Measurements from ENCODE around the gene PIP4K2C.
A peak's percentile ranks its signal among the peaks of the same experiment; 100 is the strongest.
"Not testable (repeated sequence)": the region's sequence is repeated elsewhere in the genome, so short reads cannot be mapped to it uniquely, and the experiment has no call there.

PIP4K2C gene

DNA sequence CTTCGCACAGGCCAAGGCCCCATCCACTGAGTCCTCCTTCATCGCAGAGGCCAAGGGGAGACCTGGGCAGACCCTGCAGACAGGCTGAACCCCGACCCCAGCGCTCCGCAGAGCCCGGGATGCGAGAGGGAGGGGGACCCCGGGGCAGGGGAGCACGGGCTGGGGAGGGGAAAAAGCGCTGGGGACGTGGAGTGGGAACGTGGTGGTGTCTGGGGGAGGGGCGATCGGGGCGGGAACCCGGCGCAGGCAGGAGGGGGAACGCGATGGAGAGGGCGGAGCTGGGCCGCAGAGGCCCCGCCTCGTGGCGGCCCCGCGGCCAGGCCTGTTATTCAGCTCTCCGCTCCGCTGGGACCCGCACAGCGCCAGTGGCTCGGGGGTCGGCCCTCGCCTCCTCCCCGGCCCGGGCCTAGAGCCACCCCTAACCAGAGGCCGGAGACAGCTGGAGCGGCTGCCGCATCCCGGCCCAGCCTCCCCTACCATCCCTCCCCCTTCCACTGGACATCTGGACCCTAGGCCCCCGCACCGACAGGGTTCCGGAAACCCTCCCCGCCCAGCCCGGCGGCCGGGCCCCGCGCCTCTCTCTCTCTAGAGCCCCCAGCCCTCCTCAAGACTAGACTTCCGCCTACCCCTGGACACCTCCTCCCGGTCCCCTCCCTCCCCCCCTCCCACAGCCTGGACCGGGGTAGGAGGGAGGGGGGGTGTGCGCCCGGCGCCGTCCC, 20.3 kb downstream of the PIP4K2C start, which contains the start of gene ARHGEF25:
TSS of gene ARHGEF25 (plus strand) at position 328 of the 719 bp plus-strand sequence. CDS start 460 bp downstream, outside the sequence.
- peak; percentile 36 for DNase-seq

DNA sequence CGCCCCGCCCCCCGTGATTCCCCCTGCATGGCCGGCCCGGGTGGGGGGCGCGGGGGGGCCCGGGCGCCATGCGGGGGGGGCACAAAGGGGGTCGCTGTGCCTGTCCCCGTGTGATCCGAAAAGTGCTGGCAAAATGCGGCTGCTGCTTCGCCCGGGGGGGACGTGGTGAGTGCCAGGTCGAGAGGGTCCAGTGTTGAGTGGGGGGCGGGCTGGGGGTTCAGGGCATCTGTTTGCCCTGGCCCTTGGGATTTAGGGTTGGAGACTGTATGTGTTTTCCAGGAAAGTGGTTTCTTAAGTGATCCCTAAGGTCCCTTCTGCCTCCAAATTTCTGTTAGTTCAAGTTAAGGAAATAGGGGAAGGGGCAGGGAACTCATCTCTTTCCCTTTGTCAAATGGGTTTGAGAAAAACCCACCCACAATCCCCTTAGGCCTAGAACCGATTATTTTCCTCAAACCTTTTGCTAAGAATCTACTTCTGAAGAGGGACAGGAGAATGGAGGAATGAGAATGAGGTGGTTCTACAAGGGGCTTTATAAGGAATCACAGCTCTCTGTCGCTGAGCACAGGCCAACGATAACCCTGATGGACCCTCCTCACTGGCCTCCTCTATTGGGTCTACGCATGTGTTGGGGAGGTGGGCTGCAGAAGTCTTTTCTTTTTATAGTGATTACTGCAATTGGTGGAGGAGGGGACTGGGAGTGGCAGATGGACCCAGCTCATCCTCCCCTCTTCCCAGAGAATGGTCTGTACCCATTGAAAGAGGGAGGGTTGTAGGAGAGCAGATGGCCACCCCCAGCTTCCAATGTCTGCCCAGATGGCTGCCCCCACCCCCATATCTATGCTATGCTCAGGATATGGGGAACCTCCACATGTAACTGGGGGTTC, 21.1 kb downstream of the PIP4K2C start:
- no peak for DNase-seq

DNA sequence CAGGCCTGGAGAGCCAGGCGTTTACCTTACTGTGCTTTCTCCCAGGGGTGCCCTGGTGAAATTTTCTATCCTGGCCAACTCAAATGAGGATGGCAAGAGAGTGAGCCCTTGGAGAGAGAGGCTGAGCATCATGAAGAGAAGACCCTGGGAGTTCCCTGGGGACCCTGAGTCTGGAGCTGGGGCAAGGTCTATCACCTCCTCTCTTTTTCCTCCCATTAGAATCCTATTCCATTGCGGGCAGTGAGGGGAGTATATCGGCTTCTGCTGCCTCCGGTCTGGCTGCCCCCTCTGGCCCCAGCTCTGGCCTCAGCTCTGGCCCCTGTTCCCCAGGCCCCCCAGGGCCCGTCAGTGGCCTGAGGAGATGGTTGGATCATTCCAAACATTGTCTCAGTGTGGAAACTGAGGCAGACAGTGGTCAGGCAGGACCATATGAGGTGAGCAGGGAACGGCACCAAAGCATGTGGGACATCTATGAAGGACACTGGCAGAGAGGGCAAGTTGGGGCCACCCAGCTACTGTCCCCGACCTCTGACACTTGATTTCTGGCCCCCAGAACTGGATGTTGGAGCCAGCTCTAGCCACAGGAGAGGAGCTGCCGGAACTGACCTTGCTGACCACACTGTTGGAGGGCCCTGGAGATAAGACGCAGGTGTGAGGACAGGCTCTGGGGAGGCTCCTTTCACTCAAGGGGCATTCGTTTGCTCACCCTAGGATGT, 21.9 kb downstream of the PIP4K2C start:
- no peak for DNase-seq

DNA sequence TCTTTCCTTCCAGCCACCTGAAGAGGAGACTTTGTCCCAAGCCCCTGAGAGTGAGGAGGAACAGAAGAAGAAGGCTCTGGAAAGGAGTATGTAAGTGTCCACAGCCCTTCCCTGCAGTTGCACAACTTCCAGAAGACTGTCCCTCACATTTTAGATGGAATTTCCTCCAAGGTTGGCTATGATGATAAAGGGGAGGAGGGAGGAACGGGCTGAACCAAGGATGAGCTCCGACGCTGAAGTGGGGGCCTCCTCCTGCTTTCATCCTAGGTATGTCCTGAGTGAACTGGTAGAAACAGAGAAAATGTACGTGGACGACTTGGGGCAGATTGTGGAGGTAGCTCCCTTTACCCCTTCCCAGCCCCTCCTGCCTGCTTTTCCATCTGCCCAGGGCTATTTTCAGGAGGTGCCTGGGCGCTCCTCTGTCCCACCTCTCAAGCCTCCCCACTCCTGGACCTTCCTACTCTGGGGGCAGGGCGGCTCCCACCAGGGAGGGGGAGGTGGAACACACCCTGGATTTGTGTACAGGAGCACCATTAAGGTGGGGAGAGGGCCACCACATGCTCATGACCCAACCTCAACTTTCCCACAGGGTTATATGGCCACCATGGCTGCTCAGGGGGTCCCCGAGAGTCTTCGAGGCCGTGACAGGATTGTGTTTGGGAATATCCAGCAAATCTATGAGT, 22.6 kb downstream of the PIP4K2C start:
- DNase-seq, result no peak

DNA sequence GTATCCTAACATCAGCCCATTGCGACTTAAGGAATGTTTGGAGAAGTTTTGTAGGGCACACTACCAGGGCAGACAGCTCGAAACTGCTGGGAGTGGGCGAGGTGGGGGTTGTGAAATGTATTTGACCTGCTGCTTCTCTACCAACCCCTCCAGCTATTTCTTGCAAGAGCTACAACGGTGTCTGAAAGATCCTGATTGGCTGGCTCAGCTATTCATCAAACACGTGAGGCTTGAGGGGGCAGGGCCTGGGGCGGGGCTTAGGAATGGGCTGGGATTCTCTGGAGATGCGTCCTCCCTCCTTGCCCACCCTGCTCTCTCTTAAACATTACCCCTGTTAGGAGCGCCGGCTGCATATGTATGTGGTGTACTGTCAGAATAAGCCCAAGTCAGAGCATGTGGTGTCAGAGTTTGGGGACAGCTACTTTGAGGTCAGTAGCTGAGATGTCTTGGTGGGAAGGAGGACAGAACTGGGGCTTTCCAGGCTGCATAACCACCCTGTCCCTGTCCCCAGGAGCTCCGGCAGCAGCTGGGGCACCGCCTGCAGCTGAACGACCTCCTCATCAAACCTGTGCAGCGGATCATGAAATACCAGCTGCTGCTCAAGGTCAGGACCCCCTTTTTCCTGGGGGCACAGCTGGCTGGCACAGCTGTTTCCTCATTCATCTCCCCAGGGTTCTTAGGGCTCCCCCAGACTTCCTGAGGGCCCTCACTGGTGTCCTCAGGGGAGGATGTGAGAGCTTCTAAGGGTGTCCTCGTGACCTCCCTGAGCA, 23.4 kb downstream of the PIP4K2C start:
- no peak for DNase-seq

DNA sequence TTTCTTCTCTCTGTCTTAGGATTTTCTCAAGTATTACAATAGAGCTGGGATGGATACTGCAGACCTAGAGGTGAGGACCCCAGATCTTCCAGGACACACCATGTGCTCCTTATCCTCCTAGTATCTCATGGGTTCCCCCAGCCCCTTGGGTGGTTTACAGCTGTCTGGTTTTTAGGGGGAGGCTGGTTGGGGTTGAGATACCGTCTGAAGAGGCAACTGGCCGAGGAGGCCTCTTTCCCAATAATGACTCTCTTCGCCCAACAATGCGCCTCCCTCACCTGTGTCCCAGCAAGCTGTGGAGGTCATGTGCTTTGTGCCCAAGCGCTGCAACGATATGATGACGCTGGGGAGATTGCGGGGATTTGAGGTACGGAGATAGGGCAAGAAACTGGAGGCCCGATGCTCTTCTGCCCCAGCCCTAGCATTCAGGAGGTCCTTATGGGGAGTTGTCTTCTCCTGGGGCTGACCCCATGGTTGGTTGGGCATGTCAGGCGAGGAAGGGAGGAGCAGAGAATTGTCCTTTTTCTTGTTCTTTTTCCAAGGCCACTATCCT, 24.0 kb downstream of the PIP4K2C start:
- no peak for DNase-seq

DNA sequence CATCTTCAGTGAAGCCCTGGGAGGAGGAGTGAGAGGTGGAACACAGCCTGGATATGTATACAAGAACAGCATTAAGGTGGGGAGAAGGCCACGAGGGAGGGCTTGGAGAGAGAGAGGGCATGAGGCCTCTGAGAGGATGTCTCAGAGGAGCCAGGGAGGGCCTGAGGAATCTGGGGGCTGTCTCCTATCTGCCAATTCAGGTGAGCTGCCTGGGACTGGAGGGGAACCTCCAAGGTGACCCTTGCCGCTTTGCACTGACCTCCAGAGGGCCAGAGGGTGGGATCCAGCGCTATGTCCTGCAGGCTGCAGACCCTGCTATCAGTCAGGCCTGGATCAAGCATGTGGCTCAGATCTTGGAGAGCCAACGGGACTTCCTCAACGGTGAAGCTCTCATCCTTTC, 24.6 kb downstream of the PIP4K2C start:
- DNase-seq, result no peak

DNA sequence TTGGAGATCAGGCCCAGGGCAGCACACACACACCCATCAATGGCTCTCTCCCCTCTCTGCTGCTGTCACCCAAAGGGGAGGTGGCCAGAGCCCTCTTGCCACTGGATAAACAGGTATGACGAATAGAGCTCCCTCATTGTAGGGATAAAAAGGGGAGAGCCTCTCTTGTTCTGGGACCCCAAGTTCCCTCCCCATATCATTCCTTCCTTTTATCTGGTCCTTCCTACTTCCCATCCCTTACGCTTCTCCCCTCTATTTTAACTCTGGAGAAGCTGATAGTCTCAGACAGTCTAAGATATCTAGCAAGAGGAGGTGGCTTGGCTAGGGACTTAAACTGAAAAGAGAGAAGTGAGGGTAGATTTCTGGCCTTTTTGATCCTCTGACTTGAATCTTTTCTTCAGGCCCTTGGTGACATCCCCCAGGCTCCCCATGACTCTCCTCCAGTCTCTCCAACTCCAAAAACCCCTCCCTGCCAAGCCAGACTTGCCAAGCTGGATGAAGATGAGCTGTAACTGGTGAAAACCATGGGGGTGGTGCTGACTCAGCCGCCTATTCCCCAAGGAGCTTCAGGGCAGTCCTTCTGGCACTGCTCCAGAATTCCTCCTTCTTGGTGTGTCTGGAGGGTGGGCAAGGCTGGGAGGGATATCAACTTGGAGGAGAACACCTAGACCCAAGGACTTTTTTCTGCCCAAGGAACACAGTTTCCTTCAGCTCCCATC, 25.6 kb downstream of the PIP4K2C start:
- DNase-seq, result no peak

DNA sequence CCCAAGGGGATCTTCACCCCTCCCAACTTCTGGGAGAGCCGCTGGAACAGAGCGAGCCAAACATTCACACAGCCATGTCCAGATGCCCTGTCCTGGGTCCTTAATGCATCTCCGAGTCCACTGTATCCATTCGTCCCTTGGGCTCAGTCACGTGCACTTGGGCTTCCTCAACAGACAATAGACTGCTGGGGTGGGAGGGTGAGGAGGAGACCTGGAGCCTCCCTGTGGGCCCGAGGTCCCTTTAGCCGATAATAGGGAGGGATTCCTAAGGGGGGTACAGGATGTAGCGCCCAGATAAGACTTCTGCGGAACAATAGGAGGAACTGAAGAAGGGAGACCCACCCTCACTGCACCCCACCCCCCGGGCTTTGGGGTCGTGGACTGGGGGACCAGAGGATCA, 26.9 kb downstream of the PIP4K2C start:
- no peak for DNase-seq

DNA sequence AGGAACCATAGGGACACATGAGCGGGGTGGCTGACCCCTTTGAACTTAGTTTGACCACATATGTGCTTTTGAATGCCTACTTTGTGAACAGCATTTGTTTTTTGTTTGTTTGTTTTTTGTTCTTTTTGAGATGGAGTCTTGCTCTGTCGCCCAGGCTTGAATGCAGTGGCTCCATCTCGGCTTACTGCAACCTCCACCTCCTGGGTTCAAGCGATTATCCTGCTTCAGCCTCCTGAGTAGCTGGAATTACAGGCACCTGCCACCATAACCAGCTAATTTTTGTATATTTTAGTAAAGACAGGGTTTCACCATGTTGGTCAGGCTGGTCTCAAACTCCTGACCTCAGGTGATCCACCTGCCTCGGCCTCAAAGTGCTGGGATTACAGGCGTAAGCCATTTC, 27.4 kb downstream of the PIP4K2C start:
- DNase-seq, result not testable (repeated sequence)

DNA sequence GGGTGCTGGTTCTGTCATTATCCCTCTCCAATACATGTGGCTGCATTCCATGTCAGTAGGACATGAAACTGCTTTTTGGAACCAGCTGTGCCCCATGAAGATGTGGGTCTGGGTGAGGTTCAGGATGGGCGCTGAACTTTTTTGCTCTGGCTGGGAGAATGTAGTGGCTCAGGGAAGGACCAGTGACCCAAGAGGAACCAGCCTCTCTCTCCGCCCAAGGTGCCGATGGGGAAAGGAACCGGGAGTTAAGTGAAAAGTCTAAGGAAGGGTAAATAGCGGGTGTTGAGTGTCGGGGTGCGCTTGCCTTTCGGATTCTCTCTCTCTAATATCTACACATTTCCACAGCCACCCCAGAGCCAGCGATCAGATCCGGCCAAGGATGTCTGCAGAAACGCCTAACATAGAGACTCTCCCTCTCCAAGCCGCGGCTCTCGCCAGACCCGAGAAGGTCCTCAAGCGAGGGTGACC, 28.0 kb downstream of the PIP4K2C start:
- no peak for DNase-seq

DNA sequence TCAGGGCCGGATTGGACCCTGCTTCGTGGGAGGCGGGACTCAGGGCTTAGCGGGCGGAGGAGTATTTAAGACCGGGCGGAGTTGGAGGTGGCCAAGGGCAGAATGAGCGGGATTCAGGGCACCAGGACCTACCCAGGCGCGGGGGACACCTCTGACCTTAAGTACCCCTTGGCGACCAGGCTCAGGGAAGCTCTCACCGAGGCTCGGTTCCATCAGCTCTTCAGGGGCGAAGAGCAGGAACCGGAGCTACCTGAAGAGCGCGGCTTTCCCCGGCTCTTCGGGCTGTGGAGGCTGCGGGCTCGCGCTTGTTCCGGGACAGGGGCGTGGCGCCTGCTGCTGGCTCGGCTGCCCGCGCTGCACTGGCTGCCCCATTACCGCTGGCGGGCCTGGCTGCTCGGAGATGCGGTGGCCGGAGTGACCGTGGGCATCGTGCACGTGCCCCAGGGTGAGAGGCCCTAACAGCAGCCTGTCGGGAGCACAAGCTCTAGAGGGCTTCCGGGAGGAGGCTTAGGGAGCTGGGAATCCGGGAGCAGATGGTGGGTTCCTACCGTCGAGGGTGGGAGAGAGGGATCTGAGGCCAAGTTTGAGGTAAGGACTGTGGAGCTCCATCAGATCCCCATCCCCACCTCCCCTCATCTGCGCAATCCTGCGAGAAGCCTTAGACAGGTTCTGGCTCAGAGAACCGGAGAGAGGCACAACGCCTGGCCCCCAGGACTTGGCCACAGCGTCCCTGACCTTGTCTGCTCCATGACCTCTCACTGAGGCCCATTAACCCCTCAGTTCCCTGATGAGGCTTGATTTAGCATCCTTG, 28.6 kb downstream of the PIP4K2C start:
- DNase-seq, result no peak

DNA sequence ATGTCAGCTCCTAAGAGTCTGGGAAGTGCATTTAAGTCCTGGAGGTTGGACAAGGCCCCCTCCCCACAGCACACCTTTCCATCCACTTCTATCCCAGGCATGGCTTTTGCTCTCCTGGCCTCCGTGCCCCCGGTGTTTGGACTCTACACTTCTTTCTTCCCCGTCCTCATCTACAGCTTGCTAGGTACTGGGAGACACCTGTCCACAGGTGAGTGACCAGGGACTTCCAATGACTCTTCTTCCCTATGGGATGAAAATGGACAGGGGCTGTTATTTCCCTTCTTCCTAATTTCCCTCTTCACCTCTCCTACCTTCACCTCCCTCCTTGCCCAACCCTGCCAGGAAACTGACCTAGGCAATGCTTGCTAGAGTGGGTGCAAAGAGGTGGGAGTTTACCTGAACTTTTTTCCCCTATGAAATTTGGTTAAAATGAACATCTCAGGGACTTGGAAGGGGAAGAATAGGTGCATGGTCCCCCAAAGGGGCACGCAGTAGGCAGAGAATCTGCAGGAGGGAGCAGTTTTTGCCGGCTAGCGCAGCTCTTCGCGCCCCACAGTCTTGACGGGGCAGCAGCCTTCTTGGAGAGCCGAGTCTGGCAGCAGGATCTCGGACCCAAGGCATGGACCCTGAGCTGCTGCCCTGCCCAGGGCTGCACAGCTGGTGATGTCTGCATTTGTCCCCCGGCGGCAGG, 29.4 kb downstream of the PIP4K2C start:
- DNase-seq, result no peak

DNA sequence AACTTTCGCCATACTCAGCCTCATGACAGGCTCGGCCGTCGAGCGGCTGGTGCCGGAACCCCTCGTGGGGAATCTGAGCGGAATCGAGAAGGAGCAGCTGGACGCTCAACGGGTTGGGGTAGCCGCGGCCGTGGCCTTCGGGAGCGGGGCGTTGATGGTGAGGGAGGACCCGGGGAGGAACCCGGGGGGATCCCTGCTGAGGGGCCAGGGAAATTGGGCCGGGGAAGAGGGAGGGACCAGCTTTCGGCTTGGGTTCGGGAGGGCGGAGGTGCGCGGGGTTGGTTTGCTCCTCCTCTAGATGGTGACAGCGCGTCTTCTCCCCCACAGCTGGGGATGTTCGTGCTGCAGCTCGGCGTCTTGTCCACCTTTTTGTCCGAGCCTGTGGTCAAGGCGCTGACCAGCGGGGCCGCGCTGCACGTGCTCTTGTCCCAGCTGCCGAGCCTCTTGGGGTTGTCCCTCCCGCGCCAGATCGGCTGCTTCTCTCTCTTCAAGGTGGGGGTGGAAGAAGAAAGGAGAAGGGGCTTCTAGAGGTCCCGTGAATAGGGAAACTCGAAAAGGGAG, 30.0 kb downstream of the PIP4K2C start:
- DNase-seq, result no peak

DNA sequence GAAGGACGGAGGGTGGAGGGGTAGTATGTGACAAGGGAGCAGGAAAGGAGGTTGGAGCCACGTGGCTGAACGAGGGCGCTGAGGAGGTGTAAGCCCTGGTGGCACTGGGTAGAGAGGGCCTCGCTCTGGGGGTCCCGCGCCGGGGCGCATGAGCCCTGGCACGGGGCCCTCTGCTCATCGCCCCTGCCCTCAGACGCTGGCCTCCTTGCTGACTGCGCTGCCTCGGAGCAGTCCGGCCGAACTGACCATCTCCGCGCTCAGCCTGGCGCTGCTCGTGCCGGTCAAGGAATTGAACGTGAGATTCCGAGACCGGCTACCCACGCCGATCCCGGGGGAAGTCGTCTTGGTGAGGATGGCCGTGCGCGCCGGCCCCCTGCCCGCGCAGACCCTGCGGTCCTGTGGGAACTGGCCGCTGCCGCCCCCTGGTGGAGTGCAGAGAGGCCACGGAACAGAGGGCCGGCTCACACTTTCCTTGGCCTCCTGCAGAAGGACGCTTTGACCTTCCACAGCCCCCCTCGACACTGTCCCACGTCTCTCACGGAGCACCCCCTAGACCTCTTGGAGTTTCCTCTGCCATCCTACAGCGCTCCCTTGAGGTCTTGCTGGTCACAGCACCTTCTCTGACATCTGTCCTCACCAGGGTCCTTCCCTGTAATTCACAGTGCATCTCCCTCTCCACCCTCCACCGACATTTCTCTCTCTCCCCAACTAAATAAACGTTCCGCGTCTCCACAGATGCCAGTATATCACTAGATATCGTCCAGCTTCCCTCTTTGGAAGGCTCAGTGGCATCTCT, 30.7 kb downstream of the PIP4K2C start:
- peak; percentile 25 for DNase-seq

DNA sequence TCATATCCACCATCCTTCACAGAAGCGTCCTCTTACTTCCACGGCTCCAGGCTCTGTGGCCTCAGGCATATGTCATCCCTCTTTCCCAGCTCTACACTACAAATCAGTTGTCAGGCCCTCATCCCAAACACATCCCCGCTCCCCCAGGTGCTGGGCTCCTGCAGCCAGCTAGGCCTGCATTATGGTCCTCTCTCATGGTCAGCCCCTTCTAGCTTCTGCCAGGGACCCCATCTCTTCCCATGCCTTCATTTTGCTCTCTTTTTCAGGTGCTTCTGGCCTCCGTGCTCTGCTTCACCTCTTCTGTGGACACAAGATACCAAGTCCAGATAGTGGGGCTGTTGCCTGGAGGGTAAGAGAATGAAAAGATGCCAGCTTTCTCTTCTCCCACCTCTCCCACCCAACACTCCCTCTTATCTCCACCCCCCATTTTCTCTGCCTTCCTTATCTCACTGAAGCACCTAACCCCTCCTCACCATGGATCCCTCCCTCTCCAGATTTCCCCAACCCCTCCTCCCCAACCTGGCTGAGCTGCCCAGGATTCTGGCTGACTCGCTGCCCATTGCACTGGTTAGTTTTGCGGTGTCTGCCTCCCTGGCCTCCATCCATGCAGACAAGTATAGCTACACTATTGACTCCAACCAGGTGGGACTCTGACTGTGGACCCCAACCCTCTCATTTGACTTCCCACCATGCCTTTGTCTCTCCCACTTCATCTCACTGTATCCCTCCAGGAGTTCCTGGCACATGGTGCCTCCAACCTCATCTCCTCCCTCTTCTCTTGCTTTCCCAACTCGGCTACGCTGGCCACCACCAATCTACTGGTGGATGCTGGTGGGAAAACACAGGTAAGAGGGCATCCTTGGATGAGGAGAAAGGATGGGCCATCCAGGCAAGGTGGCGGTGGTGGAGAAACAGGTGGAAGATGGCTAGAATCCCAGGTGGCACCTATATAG, 31.6 kb downstream of the PIP4K2C start:
- no peak for DNase-seq

DNA sequence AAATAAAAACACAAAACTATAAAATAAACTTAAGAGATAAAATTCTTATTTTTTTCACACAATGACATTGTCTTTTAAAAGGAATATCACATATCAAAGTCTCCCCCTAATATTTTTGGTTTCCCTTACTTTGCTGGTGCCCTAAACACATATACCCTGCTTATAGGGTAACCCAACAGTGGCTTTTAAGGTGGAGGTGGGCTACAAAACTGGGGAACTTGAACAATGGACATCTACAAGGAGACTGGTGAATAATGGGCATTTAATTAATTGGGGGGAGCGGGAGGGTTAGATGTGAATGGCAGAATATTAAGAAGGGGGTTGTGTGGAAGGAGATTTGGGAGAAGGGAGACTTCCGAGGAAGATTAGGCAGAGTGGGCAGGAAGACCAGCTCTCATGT, 32.4 kb downstream of the PIP4K2C start:
- no peak for DNase-seq
